ENCODE measurements around the gene AQP12B. TPM values are rescaled to one million over a fixed set of nuclear protein-coding genes. Genes with fewer than 3 reads are reported as not detected.

Gene AQP12B
- total and polyA plus RNA-seq, 2 of the 8 experiments (the other 6 are each of a cell fraction or from before 2014, with no cell fraction given): not detected

DNA sequence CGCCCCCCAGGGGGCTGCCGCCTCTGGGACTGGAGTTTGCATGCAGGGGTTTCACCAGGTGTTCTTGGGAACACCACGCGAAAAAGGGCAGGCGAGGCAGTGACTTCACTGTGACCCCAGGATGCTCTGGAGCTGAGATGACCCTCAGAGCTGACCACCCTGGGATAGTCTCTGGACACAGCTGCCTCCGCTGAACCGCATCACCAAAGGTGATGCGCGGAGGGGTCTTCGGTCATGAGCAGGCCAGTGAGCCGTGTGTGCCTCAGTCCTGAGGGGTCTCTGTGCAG lies 39.9 kb downstream of the AQP12B start:
- Histone ChIP-seq H3K9me3 (ENCODE audit: insufficient read depth in 2 of 2, low read depth in 1 of 2, low read length in 1 of 2) (no peaks in the 10 kb centered on the region), H3K36me3 (ENCODE audit: control insufficient read depth in 2 of 4, insufficient read depth in 4 of 4, low read length in 3 of 4) (no peaks in the 10 kb centered on the region), H3K27me3 (replicated peaks in 1 of 4; ENCODE audit: control insufficient read depth in 3 of 4, extremely low read depth in 1 of 4, insufficient read depth in 3 of 4, low read length in 3 of 4) (peaks cover 0 to 2% (median 0%) of the 10 kb centered on the region in 4 experiments; a peak in 3 of 7 replicates), H4K8ac (ENCODE audit: extremely low read depth, insufficient read depth, low read length) (0 out of 2 replicates have a peak overlapping the region, but pooled peaks have one; percentile 3), H4K91ac (replicated peaks; ENCODE audit: insufficient read length, low read length) (no peak overlapping the region), H2BK12ac (ENCODE audit: low read depth, low read length) (no peak overlapping the region), H4K20me1 (replicated peaks in 1 of 2; ENCODE audit: control insufficient read depth in 1 of 2, insufficient read depth in 2 of 2, low read length in 2 of 2) (no peaks in the 10 kb centered on the region), H3K56ac (replicated peaks; ENCODE audit: insufficient read length, low read depth, low read length) (no peak overlapping the region), H3K23me2 (ENCODE audit: low read depth, low read length) (no peaks in the 10 kb centered on the region), H3K4me3 (ENCODE audit: extremely low read depth in 1 of 4, insufficient read depth in 2 of 4, low read depth in 3 of 4, low read length in 4 of 4) (no peak overlapping the region), H3K4me1 (replicated peaks in 1 of 4; ENCODE audit: control insufficient read depth in 3 of 4, insufficient read depth in 4 of 4, low read length in 3 of 4) (no peaks in the 10 kb centered on the region; a peak in 1 of 7 replicates), H3K79me2 (ENCODE audit: control insufficient read depth in 1 of 2, insufficient read depth in 2 of 2, low read length in 2 of 2) (no peaks in the 10 kb centered on the region), H3K18ac (ENCODE audit: extremely low read depth, low read length) (no peak overlapping the region), H3K4me2 (ENCODE audit: insufficient read depth in 1 of 2, low read depth in 2 of 2, low read length in 2 of 2) (no peak overlapping the region), H4K5ac (ENCODE audit: insufficient read length, low read depth, low read length) (no peak overlapping the region), H2BK120ac (replicated peaks; ENCODE audit: low read depth, low read length) (no peak overlapping the region), H3K4ac (replicated peaks; ENCODE audit: insufficient read length, low read depth, low read length) (no peak overlapping the region), H2BK5ac (ENCODE audit: low read depth, low read length) (no peak overlapping the region), H3K9ac (replicated peaks in 1 of 4; ENCODE audit: extremely low read depth in 1 of 4, low read depth in 3 of 4, low read length in 3 of 4) (no peak overlapping the region), H2BK15ac (ENCODE audit: low read length) (no peak overlapping the region), H2BK20ac (ENCODE audit: low read length) (no peak overlapping the region), H3K27ac (ENCODE audit: low read depth, low read length) (no peak overlapping the region), H3K14ac (ENCODE audit: insufficient read length) (no peak overlapping the region), H2AK5ac (ENCODE audit: low read depth, low read length) (no peak overlapping the region), H3K23ac (ENCODE audit: insufficient read length) (no peak overlapping the region), H3K79me1 (ENCODE audit: low read depth, low read length) (no peaks in the 10 kb centered on the region), H2AFZ (ENCODE audit: low read length) (no peak overlapping the region)
- CTCF ChIA-PET (ENCODE audit: partially characterized antibody): interaction anchor here (1.0 to 1.5 kb wide), 5 partner anchors 10 to 204 kb away, joined by 3 to 4 read pairs (median 3); no protein-coding TSS in a partner anchor
- no peak for FAIRE-seq
- DNase-seq (ENCODE audit: low read depth in 1 of 2, low spot score in 2 of 2): no peak
- POLR2A ChIA-PET (ENCODE audit: partially characterized antibody): no interaction called here
- TF ChIP-seq KDM1A (IDR thresholded peaks at IDR 0.05; ENCODE audit: borderline replicate concordance, low read length) (no peak), BCL11A (IDR thresholded peaks at IDR 0.05; ENCODE audit: low read depth in 2 of 2, low read length in 2 of 2) (no peak), SRF (IDR thresholded peaks at IDR 0.05; ENCODE audit: low read depth, low read length) (no peak), ZNF274 (IDR thresholded peaks at IDR 0.05; ENCODE audit: borderline replicate concordance, extremely low read depth, low read length) (no peak), RNF2 (IDR thresholded peaks at IDR 0.05; ENCODE audit: borderline replicate concordance, low read depth, low read length, missing control alignments, poor library complexity, severe bottlenecking) (no peak), EP300 (IDR thresholded peaks at IDR 0.05; ENCODE audit: borderline replicate concordance in 1 of 2, low read depth in 2 of 2, low read length in 2 of 2) (no peak)
- 86% methylated on average over 11 of the region's 11 CpGs; no CpG with 5 or more reads in 1 of the 2 experiments for WGBS, 2 experiments (ENCODE audit: extremely low coverage in 1 of 2, insufficient coverage in 1 of 2, insufficient read length in 1 of 2, insufficient replicate concordance in 2 of 2, low coverage in 1 of 2, low lambda C conversion rate in 2 of 2, missing lambda C conversion rate in 1 of 2)
